GM18951 (cell line): ENCODE data around the gene KCNG2.

ENCODE experiments used
- POLR2A ChIP-seq: IDR thresholded peaks from 4 replicates; pipeline ENCODE4 v1.6.1; 2011; ENCODE audit warnings: mild to moderate bottlenecking; ENCODE audit not compliant: insufficient read length, insufficient read depth; ENCODE audit errors: extremely low read depth
- in situ Hi-C: fragments of 300-500 bp; cut with MboI; formaldehyde crosslinking; loops from one replicate; pipeline ENCODE4 v1.12.0; 2022; ENCODE audit warnings: low sequenced_read_pairs, mixed read lengths, inconsistent platforms; ENCODE audit not compliant: unreplicated experiment

KCNG2 gene

DNA sequence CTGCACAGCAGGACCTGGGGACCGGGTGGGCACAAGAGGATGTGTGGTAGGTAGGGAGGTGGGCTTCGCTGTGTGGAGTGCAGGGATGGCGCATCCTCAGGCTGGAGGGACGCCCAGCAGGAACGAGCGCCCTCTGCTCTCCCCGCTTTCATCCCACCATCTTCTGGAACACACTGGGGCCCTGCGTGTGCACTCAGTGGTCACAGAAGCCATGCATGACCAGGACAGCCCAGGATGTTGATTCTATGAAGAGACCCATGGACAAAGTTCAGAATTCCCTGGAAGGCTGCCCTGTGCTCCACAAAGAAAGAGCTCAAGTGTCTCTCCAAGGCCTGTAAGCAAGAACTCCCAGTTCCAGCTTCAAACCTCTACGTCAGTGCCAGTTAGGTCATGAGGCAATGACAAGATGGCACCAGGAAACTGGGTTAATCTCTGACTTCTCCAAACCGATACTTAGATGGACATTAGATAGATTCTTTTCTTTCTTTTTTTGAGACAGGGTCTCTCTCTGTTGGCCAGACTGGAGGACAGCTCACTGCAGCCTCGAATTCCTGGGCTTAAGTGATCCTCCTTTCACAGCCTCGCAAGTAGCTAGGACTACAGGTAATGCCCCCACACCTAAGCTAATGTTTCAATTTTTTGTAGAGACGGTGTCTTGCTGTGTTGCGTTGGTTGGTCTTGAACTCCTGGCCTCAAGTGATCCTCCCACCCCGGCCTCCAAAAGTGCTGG, 150.3 kb downstream of the KCNG2 start:
- in situ Hi-C loops = no loop called here

DNA sequence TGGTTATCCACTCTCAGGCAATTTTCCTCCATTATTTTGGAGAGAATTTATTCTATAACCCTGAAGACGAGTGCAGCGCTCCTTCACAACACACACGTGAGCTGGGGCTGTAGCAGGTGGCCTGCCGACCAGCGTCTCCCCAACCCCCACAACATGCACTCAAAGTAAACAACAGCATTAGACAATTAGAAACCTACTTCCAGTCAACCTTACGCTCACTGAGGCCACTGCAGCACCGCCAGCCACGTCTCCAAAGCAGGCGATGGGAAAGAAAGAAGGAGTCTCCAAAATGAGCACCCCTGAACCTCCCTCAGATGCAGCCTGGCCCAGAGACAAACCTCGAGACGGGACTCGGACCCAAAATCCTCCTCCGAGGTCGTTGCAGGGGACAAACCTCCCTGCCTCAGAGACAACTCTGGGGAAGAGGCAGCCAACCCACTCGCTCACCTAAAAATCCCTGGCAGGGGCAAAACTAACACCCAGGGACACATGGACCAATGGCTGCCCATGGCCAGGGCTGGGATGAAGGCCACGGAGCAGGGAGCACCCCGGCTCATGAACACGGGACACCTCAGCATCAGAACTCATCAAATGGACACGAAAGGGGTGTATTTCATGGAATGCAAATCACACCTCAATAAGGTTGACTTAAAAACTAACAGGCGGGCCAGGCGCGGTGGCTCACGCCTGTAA, 151.1 kb downstream of the KCNG2 start:
- TF ChIP-seq POLR2A = no peak
- in situ Hi-C loops = no loop called here

More for the DNA sequence above, 150.3 kb downstream of the KCNG2 start:
- no peak for TF ChIP-seq POLR2A
